ENCODE measurements around the gene HPSE2. TPM values are rescaled to one million over a fixed set of nuclear protein-coding genes. Genes with fewer than 3 reads are reported as not detected.

HPSE2 gene
- polyA plus RNA-seq, 4 donors, result 0.60 to 1.9 (median 1.2) TPM

GRCh38 chr10:98858525-98858924 lies 377.1 kb downstream of the HPSE2 start:
- no peak for DNase-seq (ENCODE audit: low read depth in 4 of 4, low spot score in 3 of 4)

- no peak for DNase-seq (ENCODE audit: low read depth in 4 of 4, low spot score in 3 of 4)
Observed at GRCh38 chr10:98855403-98856189, 380.1 kb downstream of the HPSE2 start.

- DNase-seq (ENCODE audit: low read depth in 4 of 4, low spot score in 3 of 4), result no peak
Observed at GRCh38 chr10:98852686-98853085, 383.0 kb downstream of the HPSE2 start.

- DNase-seq (ENCODE audit: low read depth in 4 of 4, low spot score in 3 of 4), result no peak
Observed at GRCh38 chr10:98848361-98848760, 387.3 kb downstream of the HPSE2 start.

- no peak for DNase-seq (ENCODE audit: low read depth in 4 of 4, low spot score in 3 of 4)
Observed at GRCh38 chr10:98846787-98847186, 388.9 kb downstream of the HPSE2 start.

- DNase-seq (ENCODE audit: low read depth in 4 of 4, low spot score in 3 of 4), result no peak
Observed at GRCh38 chr10:98833542-98833941, 402.1 kb downstream of the HPSE2 start.

GRCh38 chr10:98832738-98833137 lies 402.9 kb downstream of the HPSE2 start:
- no peak for DNase-seq (ENCODE audit: low read depth in 4 of 4, low spot score in 3 of 4)

- no peak for DNase-seq (ENCODE audit: low read depth in 4 of 4, low spot score in 3 of 4)
Observed at GRCh38 chr10:98832196-98832595, 403.5 kb downstream of the HPSE2 start.

GRCh38 chr10:98831391-98831790 lies 404.3 kb downstream of the HPSE2 start:
- DNase-seq (ENCODE audit: low read depth in 4 of 4, low spot score in 3 of 4), result no peak

- DNase-seq (ENCODE audit: low read depth in 4 of 4, low spot score in 3 of 4), result no peak
Observed at GRCh38 chr10:98825741-98826140, 409.9 kb downstream of the HPSE2 start.

- DNase-seq (ENCODE audit: low read depth in 4 of 4, low spot score in 3 of 4), result no peak
Observed at GRCh38 chr10:98817396-98817795, 418.3 kb downstream of the HPSE2 start.

GRCh38 chr10:98815039-98815885 lies 420.4 kb downstream of the HPSE2 start:
- DNase-seq (ENCODE audit: low read depth in 4 of 4, low spot score in 3 of 4), result no peak

- DNase-seq (ENCODE audit: low read depth in 4 of 4, low spot score in 3 of 4), result no peak
Observed at GRCh38 chr10:98814470-98814869, 421.2 kb downstream of the HPSE2 start.

- DNase-seq (ENCODE audit: low read depth in 4 of 4, low spot score in 3 of 4), result no peak
Observed at GRCh38 chr10:98808282-98808892, 427.3 kb downstream of the HPSE2 start.

- DNase-seq (ENCODE audit: low read depth in 4 of 4, low spot score in 3 of 4), result no peak
Observed at GRCh38 chr10:98800263-98800662, 435.4 kb downstream of the HPSE2 start.

GRCh38 chr10:98795467-98795866 lies 440.2 kb downstream of the HPSE2 start:
- DNase-seq (ENCODE audit: low read depth in 4 of 4, low spot score in 3 of 4), result no peak

GRCh38 chr10:98790817-98791216 lies 444.8 kb downstream of the HPSE2 start:
- no peak for DNase-seq (ENCODE audit: low read depth in 4 of 4, low spot score in 3 of 4)

- no peak for DNase-seq (ENCODE audit: low read depth in 4 of 4, low spot score in 3 of 4)
Observed at GRCh38 chr10:98778277-98778759, 457.3 kb downstream of the HPSE2 start.

- DNase-seq (ENCODE audit: low read depth in 4 of 4, low spot score in 3 of 4), result no peak
Observed at GRCh38 chr10:98758463-98758862, 477.2 kb downstream of the HPSE2 start.

GRCh38 chr10:98748298-98748697 lies 487.4 kb downstream of the HPSE2 start:
- DNase-seq (ENCODE audit: low read depth in 4 of 4, low spot score in 3 of 4), result no peak

- DNase-seq (ENCODE audit: low read depth in 4 of 4, low spot score in 3 of 4), result no peak
Observed at GRCh38 chr10:98745645-98746044, 490.0 kb downstream of the HPSE2 start.
